Neural cell (in vitro differentiated cells): ENCODE measurements around the gene ECT2L. TPM values are rescaled to one million over a fixed set of nuclear protein-coding genes. Genes with fewer than 3 reads are reported as not detected.

Source experiments
- H2AFZ ChIP-seq: fragments of 200-600, 300-800 bp; sonication (generic), shearing (Covaris generic); 2 replicates; pipeline ENCODE4 v1.6.0; 2014; ENCODE audit warnings: low read depth, mild to moderate bottlenecking, antibody characterized with exemption, low read length, moderate library complexity
- H3F3A ChIP-seq: fragments of 200-600 bp; shearing (Covaris generic); 2 replicates; pipeline ENCODE4 v1.6.1; 2016; ENCODE audit warnings: mild to moderate bottlenecking, moderate library complexity, mixed read lengths, antibody characterized with exemption, low read length; ENCODE audit not compliant: insufficient read depth, poor library complexity, severe bottlenecking
- H3K27ac ChIP-seq: fragments of 200-600, 300-800 bp; sonication (generic), shearing (Covaris generic); 2 replicates; pipeline ENCODE4 v1.5.1; 2014; ENCODE audit warnings: mild to moderate bottlenecking, low read length, moderate library complexity
- H3K27me3 ChIP-seq: fragments of 300-800, 200-600 bp; sonication (generic), shearing (Covaris generic); 2 replicates; pipeline ENCODE4 v1.6.0; 2014; ENCODE audit warnings: mild to moderate bottlenecking, low read depth, low read length, moderate library complexity; ENCODE audit not compliant: insufficient read depth
- H3K36me3 ChIP-seq: fragments of 300-800, 200-600 bp; sonication (generic), shearing (Covaris generic); 2 replicates; pipeline ENCODE4 v1.5.1; 2014; ENCODE audit warnings: mild to moderate bottlenecking, antibody characterized with exemption, low read length, moderate library complexity; ENCODE audit not compliant: insufficient read depth
- H3K4me2 ChIP-seq: fragments of 300-800, 200-600 bp; sonication (generic), shearing (Covaris generic); 2 replicates; pipeline ENCODE4 v1.6.0; 2014; ENCODE audit warnings: mild to moderate bottlenecking, low read length
- H3K4me3 ChIP-seq: fragments of 300-800, 200-600 bp; sonication (generic), shearing (Covaris generic); 2 replicates; pipeline ENCODE4 v1.5.1; 2014; ENCODE audit warnings: mild to moderate bottlenecking, low read length, moderate library complexity
- H3K79me2 ChIP-seq: fragments of 200-600 bp; shearing (Covaris generic); replicated peaks from 2 replicates; pipeline ENCODE4 v1.6.0; 2014; ENCODE audit warnings: mild to moderate bottlenecking, low read length, moderate library complexity; ENCODE audit not compliant: insufficient read depth
- H3K9ac ChIP-seq: fragments of 300-800, 200-600 bp; sonication (generic), shearing (Covaris generic); 2 replicates; pipeline ENCODE4 v1.6.1; 2016; ENCODE audit warnings: mild to moderate bottlenecking, low read length, mixed read lengths
- H3K9me2 ChIP-seq: fragments of 200-600 bp; shearing (Covaris generic); 2 replicates; pipeline ENCODE4 v1.6.1; 2016; ENCODE audit warnings: mild to moderate bottlenecking, low read length, mixed read lengths; ENCODE audit not compliant: insufficient read depth
- H3K9me3 ChIP-seq: fragments of 200-600, 300-800 bp; sonication (generic), shearing (Covaris generic); 2 replicates; pipeline ENCODE4 v1.6.1; 2016; ENCODE audit warnings: mild to moderate bottlenecking, mixed run types, low read length, moderate library complexity, mixed read lengths
- H4K20me1 ChIP-seq: fragments of 200-600 bp; shearing (Covaris generic); 2 replicates; pipeline ENCODE4 v1.6.1; 2016; ENCODE audit warnings: mild to moderate bottlenecking, mixed run types; ENCODE audit not compliant: insufficient read depth
- EZH2 ChIP-seq: fragments of 200-600, 300-800 bp; shearing (Covaris generic), sonication (generic); IDR thresholded peaks from 2 replicates; pipeline ENCODE4 v1.6.1; 2014; ENCODE audit warnings: antibody characterized with exemption, low read length, borderline replicate concordance, mild to moderate bottlenecking; ENCODE audit not compliant: insufficient read depth, poor library complexity, severe bottlenecking
- MXI1 ChIP-seq: fragments of 450-650 bp; conservative IDR thresholded peaks from 2 replicates; pipeline ENCODE4 v1.6.1; 2014; ENCODE audit warnings: antibody characterized with exemption, mild to moderate bottlenecking; ENCODE audit not compliant: poor library complexity, severe bottlenecking
- RAD21 ChIP-seq: fragments of 450-650 bp; conservative IDR thresholded peaks from 2 replicates; pipeline ENCODE4 v1.6.1; 2014; ENCODE audit warnings: antibody characterized with exemption, mild to moderate bottlenecking, moderate library complexity
- REST ChIP-seq: IDR thresholded peaks from 2 replicates; pipeline ENCODE4 v1.6.1; 2012; ENCODE audit warnings: borderline replicate concordance
- polyA plus RNA-seq: library from polyadenylated mRNA; depleted of rRNA; stranded (reverse); fragments of >200 nt; gene quantifications from 2 replicates; pipeline ENCODE4 v1.2.3, GENCODE V29; 2014

Gene ECT2L
- polyA plus RNA-seq, 1 donor from 2014 or later: not detected

- no peaks in the 10 kb centered on the region for H4K20me1 ChIP-seq
- no peak overlapping the region for H3K27ac ChIP-seq
- H3K79me2 ChIP-seq: peaks cover 27% of the 10 kb centered on the region
- H3K4me2 ChIP-seq: no peak overlapping the region
- no peaks in the 10 kb centered on the region for H3K27me3 ChIP-seq
- H3K9me3 ChIP-seq: no peaks in the 10 kb centered on the region
- H3K4me3 ChIP-seq: no peak overlapping the region
- H3K9me2 ChIP-seq: no peaks in the 10 kb centered on the region
- TF ChIP-seq EZH2: no peak
- no peak for TF ChIP-seq MXI1
- TF ChIP-seq RAD21: no peak
- H3K36me3 ChIP-seq: no peaks in the 10 kb centered on the region
- H2AFZ ChIP-seq: no peak overlapping the region
- H3K9ac ChIP-seq: no peak overlapping the region
- no peaks in the 10 kb centered on the region for H3F3A ChIP-seq
Observed at GRCh38 chr6:138948546-138949179, 152.8 kb downstream of the ECT2L start.

GRCh38 chr6:138953451-138953850, 157.6 kb downstream of the ECT2L start:
- TF ChIP-seq REST: no peak
- no peak for TF ChIP-seq EZH2
- Histone ChIP-seq H3K9me2 (no peaks in the 10 kb centered on the region), H3K36me3 (no peaks in the 10 kb centered on the region), H3K27ac (no peak overlapping the region), H3K27me3 (no peaks in the 10 kb centered on the region), H2AFZ (no peak overlapping the region), H3K9ac (no peak overlapping the region), H3K9me3 (no peaks in the 10 kb centered on the region), H3K4me3 (no peak overlapping the region), H4K20me1 (no peaks in the 10 kb centered on the region), H3K79me2 (peaks cover 23% of the 10 kb centered on the region), H3F3A (no peaks in the 10 kb centered on the region), H3K4me2 (no peak overlapping the region)

Other genes starting within 250 kb of the ECT2L start
- gene CCDC28A, start 22.3 kb upstream of the ECT2L start, polyA plus RNA-seq: 10.6 and 11.9 TPM in 2 replicates
- 64.9 TPM in 2 replicates for gene REPS1, start 192.2 kb downstream of the ECT2L start, polyA plus RNA-seq
- gene ABRACL, start 232.7 kb downstream of the ECT2L start, polyA plus RNA-seq: 160 and 201 TPM in 2 replicates